Trophoblast cell (in vitro differentiated cells and primary cell): ENCODE measurements around the gene OR52K2.

Source experiments
- DNase-seq, 2 donors: peaks; one replicate each; pipeline ENCODE4 v3.0.0-alpha.2; 2016
- H2AFZ ChIP-seq: 2 replicates; pipeline ENCODE4 v1.6.1; 2013; ENCODE audit warnings: low read length, moderate library complexity, mild to moderate bottlenecking; ENCODE audit not compliant: insufficient read depth, poor library complexity
- H2AK5ac ChIP-seq: 2 replicates; pipeline ENCODE4 v1.6.1; 2013; ENCODE audit warnings: mild to moderate bottlenecking, low read length
- H2BK120ac ChIP-seq: 2 replicates; pipeline ENCODE4 v1.6.1; 2013; ENCODE audit warnings: low read length, mild to moderate bottlenecking, moderate library complexity; ENCODE audit not compliant: insufficient read depth, poor library complexity
- H2BK12ac ChIP-seq: 2 replicates; pipeline ENCODE4 v1.6.1; 2013; ENCODE audit warnings: mild to moderate bottlenecking, low read length, moderate library complexity
- H2BK5ac ChIP-seq: 2 replicates; pipeline ENCODE4 v1.6.1; 2013; ENCODE audit warnings: low read length, low read depth, moderate library complexity, mild to moderate bottlenecking; ENCODE audit not compliant: poor library complexity
- H3K14ac ChIP-seq: 2 replicates; pipeline ENCODE4 v1.6.1; 2013; ENCODE audit warnings: mild to moderate bottlenecking, low read length
- H3K18ac ChIP-seq: 2 replicates; pipeline ENCODE4 v1.6.1; 2013; ENCODE audit warnings: mild to moderate bottlenecking, low read length
- H3K23ac ChIP-seq: 2 replicates; pipeline ENCODE4 v1.6.1; 2013; ENCODE audit warnings: low read length
- H3K27ac ChIP-seq: 2 replicates; pipeline ENCODE4 v1.5.1; 2013; ENCODE audit warnings: low read depth, mild to moderate bottlenecking, inconsistent platforms, low read length, moderate library complexity
- H3K27me3 ChIP-seq: 2 replicates; pipeline ENCODE4 v1.6.1; 2013; ENCODE audit warnings: inconsistent platforms, mild to moderate bottlenecking, low read length, moderate library complexity; ENCODE audit not compliant: insufficient read depth
- H3K36me3 ChIP-seq, 2 experiments: 1 replicate in 1 of 2; 2 replicates in 1 of 2; pipeline ENCODE4 v1.6.1; 2013; ENCODE audit warnings: low read length in 2 of 2, mild to moderate bottlenecking in 2 of 2, moderate library complexity in 1 of 2; ENCODE audit not compliant: insufficient read depth in 2 of 2, control insufficient read depth in 1 of 2
- H3K4ac ChIP-seq: 2 replicates; pipeline ENCODE4 v1.6.1; 2013; ENCODE audit warnings: low read depth, mild to moderate bottlenecking, low read length, moderate library complexity
- H3K4me1 ChIP-seq, 2 experiments: 1 replicate in 1 of 2; 2 replicates in 1 of 2; pipeline ENCODE4 v1.6.1; 2013; ENCODE audit warnings: low read length in 2 of 2, mild to moderate bottlenecking in 2 of 2, moderate library complexity in 1 of 2; ENCODE audit not compliant: insufficient read depth in 2 of 2, control insufficient read depth in 1 of 2
- H3K4me2 ChIP-seq: 2 replicates; pipeline ENCODE4 v1.6.1; 2013; ENCODE audit warnings: inconsistent platforms, mild to moderate bottlenecking, low read length, moderate library complexity
- H3K4me3 ChIP-seq: 2 replicates; pipeline ENCODE4 v1.5.1; 2013; ENCODE audit warnings: mild to moderate bottlenecking, low read depth, low read length, inconsistent platforms
- H3K79me1 ChIP-seq: one replicate; pipeline ENCODE4 v1.6.1; 2013; ENCODE audit warnings: low read length
- H3K79me2 ChIP-seq: 2 replicates; pipeline ENCODE4 v1.6.1; 2013; ENCODE audit warnings: low read length, mild to moderate bottlenecking; ENCODE audit not compliant: control insufficient read depth, insufficient read depth, poor library complexity
- H3K9ac ChIP-seq: 2 replicates; pipeline ENCODE4 v1.6.1; 2013; ENCODE audit warnings: mild to moderate bottlenecking, low read length
- H3K9me3 ChIP-seq: 2 replicates; pipeline ENCODE4 v1.6.1; 2013; ENCODE audit warnings: low read depth, mild to moderate bottlenecking, control low read depth, inconsistent platforms, low read length; ENCODE audit not compliant: insufficient read depth
- H4K12ac ChIP-seq: 2 replicates; pipeline ENCODE4 v1.6.1; 2013; ENCODE audit warnings: low read depth, mild to moderate bottlenecking, low read length, moderate library complexity
- H4K8ac ChIP-seq: 2 replicates; pipeline ENCODE4 v1.6.1; 2013; ENCODE audit warnings: low read depth, mild to moderate bottlenecking, low read length, moderate library complexity
- H4K91ac ChIP-seq: one replicate; pipeline ENCODE4 v1.6.1; 2013; ENCODE audit warnings: low read depth, mild to moderate bottlenecking, low read length, moderate library complexity
- WGBS: extraction: QIAGEN DNeasy Blood & Tissue Kit; methylation state at CpG from one replicate; pipeline ENCODE4 v1.1.7; 2013; ENCODE audit warnings: missing lambda C conversion rate; ENCODE audit not compliant: insufficient read length, insufficient coverage; ENCODE audit errors: extremely low coverage; 5-methylcytosine and 5-hydroxymethylcytosine counted together

Gene OR52K2

DNA sequence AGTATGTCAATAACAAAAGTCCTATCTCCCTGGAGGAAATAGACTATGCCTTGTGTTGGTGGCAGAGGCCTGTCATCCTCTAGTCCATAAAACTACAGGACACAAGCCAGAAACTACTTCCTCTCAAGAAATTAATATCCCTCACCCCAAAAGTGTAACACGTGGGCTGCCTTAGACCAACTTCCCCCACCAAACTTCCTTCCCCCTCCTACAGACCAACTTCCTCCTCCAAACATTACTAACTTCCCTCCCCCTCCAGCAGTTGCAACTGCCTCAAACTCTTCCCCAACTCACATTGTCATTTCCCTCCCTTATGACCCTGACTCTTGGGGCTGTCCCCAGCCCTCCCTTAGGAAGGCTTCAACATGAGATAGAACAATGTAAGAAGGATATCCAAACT is 6.3 kb downstream of the OR52K2 start:
- Histone ChIP-seq H4K8ac (no peak overlapping the region), H2AFZ (no peak overlapping the region), H4K91ac (no peak overlapping the region), H3K4me2 (no peak overlapping the region), H3K4me3 (no peak overlapping the region), H3K4me1 (no peaks in the 10 kb centered on the region), H4K12ac (no peak overlapping the region), H3K9me3 (no peaks in the 10 kb centered on the region), H3K27ac (no peak overlapping the region), H3K79me1 (no peaks in the 10 kb centered on the region), H3K23ac (no peak overlapping the region), H3K79me2 (no peaks in the 10 kb centered on the region), H3K18ac (no peak overlapping the region), H3K4ac (no peak overlapping the region), H3K9ac (no peak overlapping the region), H3K36me3 (no peaks in the 10 kb centered on the region), H2BK120ac (no peak overlapping the region), H3K14ac (no peak overlapping the region), H2BK12ac (no peak overlapping the region), H3K27me3 (no peaks in the 10 kb centered on the region), H2BK5ac (no peak overlapping the region), H2AK5ac (no peak overlapping the region)
- peak; percentile 13 to 20 for DNase-seq
- no CpG with 5 or more reads among the region's 1 CpG for whole genome bisulfite sequencing

GRCh38 chr11:4459500-4459899 is 10.4 kb downstream of the OR52K2 start:
- H4K91ac ChIP-seq: no peak overlapping the region
- H2BK120ac ChIP-seq: no peak overlapping the region
- H3K79me1 ChIP-seq: no peaks in the 10 kb centered on the region
- no peak for DNase-seq
- H3K27ac ChIP-seq: no peak overlapping the region
- WGBS: no CpG with 5 or more reads among the region's 4 CpGs
- peaks cover 7% of the 10 kb centered on the region for H3K9me3 ChIP-seq
- no peaks in the 10 kb centered on the region for H3K4me1 ChIP-seq
- no peak overlapping the region for H3K4me2 ChIP-seq
- H2AFZ ChIP-seq: no peak overlapping the region
- H3K4me3 ChIP-seq: no peak overlapping the region
- H2BK12ac ChIP-seq: no peak overlapping the region
- no peak overlapping the region for H2AK5ac ChIP-seq
- H2BK5ac ChIP-seq: no peak overlapping the region
- no peaks in the 10 kb centered on the region for H3K36me3 ChIP-seq
- H3K9ac ChIP-seq: no peak overlapping the region
- no peak overlapping the region for H3K18ac ChIP-seq
- H3K23ac ChIP-seq: no peak overlapping the region
- H4K12ac ChIP-seq: no peak overlapping the region
- no peak overlapping the region for H4K8ac ChIP-seq
- no peaks in the 10 kb centered on the region for H3K27me3 ChIP-seq
- H3K14ac ChIP-seq: no peak overlapping the region
- H3K4ac ChIP-seq: no peak overlapping the region
- no peaks in the 10 kb centered on the region for H3K79me2 ChIP-seq

GRCh38 chr11:4460151-4460550 is 11.1 kb downstream of the OR52K2 start:
- H2AFZ ChIP-seq: no peak overlapping the region
- H2BK5ac ChIP-seq: no peak overlapping the region
- DNase-seq: no peak
- no peaks in the 10 kb centered on the region for H3K27me3 ChIP-seq
- H2AK5ac ChIP-seq: no peak overlapping the region
- H3K36me3 ChIP-seq: no peaks in the 10 kb centered on the region
- no peak overlapping the region for H3K14ac ChIP-seq
- H3K9ac ChIP-seq: no peak overlapping the region
- no peak overlapping the region for H4K91ac ChIP-seq
- H3K4me2 ChIP-seq: no peak overlapping the region
- H3K79me2 ChIP-seq: no peaks in the 10 kb centered on the region
- no peak overlapping the region for H2BK12ac ChIP-seq
- peaks cover 7% of the 10 kb centered on the region for H3K9me3 ChIP-seq
- H2BK120ac ChIP-seq: no peak overlapping the region
- H3K27ac ChIP-seq: no peak overlapping the region
- H4K12ac ChIP-seq: no peak overlapping the region
- no peaks in the 10 kb centered on the region for H3K79me1 ChIP-seq
- no peak overlapping the region for H3K4ac ChIP-seq
- no CpG with 5 or more reads among the region's 4 CpGs for whole genome bisulfite sequencing
- no peak overlapping the region for H3K23ac ChIP-seq
- no peak overlapping the region for H3K18ac ChIP-seq
- no peaks in the 10 kb centered on the region for H3K4me1 ChIP-seq
- no peak overlapping the region for H4K8ac ChIP-seq
- no peak overlapping the region for H3K4me3 ChIP-seq

DNA sequence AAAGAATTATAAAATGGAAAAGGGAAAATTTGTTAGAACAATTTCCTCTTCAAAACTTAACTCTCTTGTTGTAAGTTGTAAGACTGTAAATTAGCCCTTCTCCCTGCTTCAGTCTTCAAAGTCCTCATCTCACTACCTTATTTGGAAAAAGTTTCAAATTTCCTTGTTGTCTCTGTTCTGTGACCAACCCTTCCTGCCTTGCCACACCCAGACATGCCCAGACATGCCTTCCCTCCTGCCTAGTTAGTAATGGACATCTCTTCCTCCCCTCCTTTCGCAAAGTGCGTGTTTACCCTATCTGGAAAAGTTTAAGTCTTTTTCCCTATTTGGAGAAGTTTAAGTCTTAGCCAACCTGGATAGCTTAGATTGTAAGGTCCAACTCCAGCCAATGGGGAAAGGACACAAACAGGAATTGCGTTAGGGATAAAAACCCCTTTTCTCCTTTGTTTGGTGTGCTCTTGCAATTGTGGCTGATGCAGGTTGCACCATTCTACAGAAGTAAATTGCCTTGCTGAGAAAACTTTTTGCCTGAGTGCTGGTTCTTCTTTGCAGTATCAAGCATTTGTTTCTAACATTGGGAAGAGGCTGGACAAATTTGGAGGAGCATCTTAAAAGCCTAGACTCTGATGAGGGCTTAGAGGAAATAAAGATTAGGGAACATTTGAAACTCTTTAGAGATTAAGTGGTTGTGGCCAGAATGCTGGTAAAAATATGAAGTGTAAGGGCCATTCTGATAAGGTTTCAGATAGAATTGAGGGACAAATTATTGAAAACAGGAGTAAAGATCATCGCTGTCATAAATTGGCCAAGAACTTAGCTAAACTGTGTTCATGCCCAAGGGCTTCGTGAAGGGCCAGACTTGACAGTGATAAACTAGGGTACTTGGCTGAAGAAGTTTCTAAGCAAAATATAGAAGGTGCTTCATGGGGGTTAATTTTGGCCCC is 15.4 kb downstream of the OR52K2 start:
- no peak overlapping the region for H3K4me2 ChIP-seq
- WGBS: no CpG with 5 or more reads among the region's 5 CpGs
- DNase-seq: no peak

More for the DNA sequence above, 15.4 kb downstream of the OR52K2 start:
- Histone ChIP-seq H4K91ac (no peak overlapping the region), H2AK5ac (no peak overlapping the region), H4K8ac (no peak overlapping the region), H3K4me1 (no peaks in the 10 kb centered on the region), H2BK120ac (no peak overlapping the region), H3K9ac (no peak overlapping the region), H3K9me3 (peaks cover 10% of the 10 kb centered on the region), H3K4ac (no peak overlapping the region), H4K12ac (no peak overlapping the region), H3K79me1 (no peaks in the 10 kb centered on the region), H3K27ac (no peak overlapping the region), H2BK5ac (no peak overlapping the region), H3K27me3 (no peaks in the 10 kb centered on the region), H3K14ac (no peak overlapping the region), H2AFZ (no peak overlapping the region), H3K23ac (no peak overlapping the region), H3K36me3 (no peaks in the 10 kb centered on the region), H3K4me3 (no peak overlapping the region), H2BK12ac (no peak overlapping the region), H3K18ac (no peak overlapping the region), H3K79me2 (no peaks in the 10 kb centered on the region)
